HG02798 (cell line): Measurements from ENCODE around the gene DCHS2.

Experiments
- ATAC-seq: cut with Tn5 transposase; IDR thresholded peaks from one replicate; pipeline ENCODE4 v1.9.1; 2021; ENCODE audit warnings: mild to moderate bottlenecking; ENCODE audit not compliant: unreplicated experiment, poor library complexity

Gene DCHS2

DNA sequence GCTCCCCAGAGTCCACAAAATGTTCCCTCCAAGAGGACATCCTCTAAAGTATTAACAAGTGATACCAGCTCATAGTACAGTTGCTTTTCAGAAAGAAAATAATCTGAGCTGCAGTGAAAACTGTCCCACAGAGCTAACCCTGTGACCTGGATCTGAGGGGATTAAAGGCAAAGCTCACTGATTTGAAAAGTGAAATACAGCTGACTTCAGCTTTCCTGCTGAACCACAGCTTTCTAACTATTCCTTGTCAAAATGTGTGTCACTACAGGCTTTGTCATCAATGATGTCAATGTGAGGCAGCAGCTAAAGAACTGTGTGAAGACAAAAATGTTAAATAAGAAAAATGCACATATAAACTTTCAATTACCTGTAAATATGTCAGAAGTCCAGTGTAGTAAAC is 36.9 kb downstream of the DCHS2 start:
- ATAC-seq, result no peak

DNA sequence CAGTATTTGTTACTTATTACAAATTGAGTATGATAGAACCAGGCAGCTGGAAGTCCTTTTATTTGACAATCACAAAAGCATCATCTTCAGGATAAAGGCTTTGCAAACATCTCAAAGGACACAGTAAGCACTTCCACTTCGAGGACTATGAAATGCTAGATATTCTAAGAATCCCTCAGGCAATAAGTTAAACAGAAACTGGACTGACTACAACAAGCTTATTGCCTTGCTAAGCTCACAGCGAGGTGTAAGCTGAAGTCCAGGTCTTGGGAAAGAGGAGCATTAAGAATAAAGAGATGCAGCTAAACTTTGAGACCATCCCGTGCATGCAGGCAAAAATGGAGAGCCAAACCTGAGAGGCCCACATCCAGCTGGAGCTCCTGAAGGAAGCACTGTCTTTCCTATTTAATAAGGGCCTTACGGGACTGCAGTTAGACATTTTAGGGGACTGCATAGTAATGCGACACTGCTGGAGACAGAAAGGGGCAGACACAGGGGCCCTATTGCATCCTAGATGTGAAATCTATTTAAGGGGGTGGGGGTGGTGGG is 38.7 kb downstream of the DCHS2 start:
- ATAC-seq, result no peak

DNA sequence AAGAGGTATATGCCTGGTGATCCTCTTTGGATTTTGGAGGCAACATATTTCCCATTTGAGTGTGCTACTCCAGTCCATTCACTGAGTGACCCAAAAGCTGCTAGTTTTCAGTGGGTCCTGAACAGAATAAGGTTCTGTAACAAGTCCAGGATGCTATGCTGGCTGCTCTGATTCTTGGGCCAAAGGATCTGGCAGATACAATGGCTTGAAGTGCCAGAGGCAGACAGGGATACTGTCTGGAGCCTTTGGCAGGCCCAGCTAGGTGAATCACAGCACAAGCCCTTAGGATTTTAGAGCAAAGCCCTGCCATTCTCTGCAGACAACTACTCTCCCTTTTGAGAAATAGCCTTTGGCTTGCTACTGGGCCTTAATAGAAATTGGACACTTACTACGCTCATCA is 40.6 kb downstream of the DCHS2 start:
- no peak for ATAC-seq

DNA sequence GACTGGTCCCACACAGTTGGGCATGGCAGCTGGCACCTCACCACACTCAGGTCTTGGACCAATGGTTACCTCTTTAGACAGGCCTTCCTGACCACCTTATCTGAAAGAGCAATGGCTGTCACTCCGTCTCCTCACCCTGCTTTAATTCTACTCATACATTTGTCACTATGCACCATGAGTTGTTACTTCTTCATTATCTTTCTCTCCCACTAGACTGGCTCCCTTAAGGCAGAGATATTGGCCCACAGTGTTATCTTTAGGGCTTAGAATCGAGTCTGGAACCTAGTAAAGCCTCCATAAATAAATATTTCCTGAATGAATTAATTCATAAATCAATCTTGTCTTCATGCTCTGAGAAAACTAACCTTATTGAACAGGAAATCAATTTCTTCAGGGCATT is 46.6 kb downstream of the DCHS2 start:
- no peak for ATAC-seq

DNA sequence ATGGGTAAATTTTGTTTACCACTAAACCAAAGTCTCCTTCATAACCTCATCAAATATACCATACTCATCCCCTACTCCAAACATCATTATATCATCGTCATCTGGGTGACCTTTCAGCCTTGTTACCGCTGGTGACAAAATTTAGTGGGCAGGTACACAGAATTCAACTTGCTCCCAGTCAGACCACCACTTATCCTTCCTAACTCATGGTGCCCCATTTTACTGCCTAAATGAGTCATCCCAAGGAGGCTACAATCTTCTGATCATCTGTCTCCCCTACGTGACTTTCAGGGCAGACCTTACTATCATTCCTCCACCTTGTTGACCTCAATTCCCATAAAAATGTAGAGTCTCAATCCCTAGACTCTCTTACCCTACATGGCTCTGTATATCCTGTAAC is 49.6 kb downstream of the DCHS2 start:
- ATAC-seq, result no peak

DNA sequence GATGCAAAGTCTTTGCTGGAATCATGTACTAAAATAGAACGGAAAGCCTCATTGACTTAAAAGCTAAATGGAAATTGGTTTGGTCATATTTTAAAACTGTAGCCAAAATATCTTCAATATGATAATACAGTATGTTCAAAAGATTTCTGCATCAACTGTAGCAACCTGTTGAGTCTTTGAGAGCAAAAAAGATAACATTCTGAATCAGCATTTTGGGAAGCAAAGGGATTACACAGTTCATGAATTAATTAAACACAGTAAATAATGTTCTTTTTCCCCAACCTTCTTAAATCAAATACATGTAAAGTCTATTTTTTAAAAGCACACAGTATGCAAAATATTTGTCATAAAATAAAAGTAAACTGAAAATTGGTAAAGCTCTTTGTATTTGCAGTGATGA is 50.5 kb downstream of the DCHS2 start:
- ATAC-seq, result no peak

DNA sequence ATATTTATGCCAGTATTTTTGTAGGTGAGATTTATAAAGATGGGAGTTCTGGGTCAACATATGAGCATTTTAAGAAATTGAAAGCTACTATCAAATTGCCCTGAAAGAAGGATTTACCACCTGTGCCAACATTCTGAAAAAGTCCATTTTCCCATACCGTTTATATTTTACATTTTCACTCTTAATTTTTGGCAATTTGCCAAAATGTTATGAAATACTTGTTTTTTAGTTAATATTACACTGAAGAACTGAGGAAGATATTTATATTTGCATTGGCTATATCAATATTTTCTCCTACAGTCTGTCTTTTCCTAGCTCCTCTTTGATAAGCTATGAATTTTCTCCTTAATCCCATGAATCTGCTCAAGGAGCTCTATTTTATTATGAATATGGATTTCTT is 52.4 kb downstream of the DCHS2 start:
- ATAC-seq, result no peak

DNA sequence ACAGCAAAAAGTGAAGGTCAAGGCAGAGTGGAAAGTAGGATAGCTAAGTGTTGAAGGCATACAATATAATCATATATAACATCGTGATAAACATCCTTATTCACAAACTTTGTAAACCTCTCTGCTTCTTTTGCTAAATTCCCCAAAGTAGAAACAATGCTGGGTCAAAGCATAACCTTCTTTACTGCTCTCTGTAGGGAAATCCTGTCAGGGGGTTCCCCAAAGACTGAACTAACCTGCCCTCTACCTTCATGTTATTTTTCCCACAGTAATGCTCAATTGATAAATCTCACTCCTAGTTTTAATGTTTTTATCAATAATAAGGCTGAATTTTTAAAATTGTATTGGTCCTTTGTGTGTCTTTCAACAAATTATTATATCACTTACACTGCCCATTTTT is 55.7 kb downstream of the DCHS2 start:
- ATAC-seq, result no peak

DNA sequence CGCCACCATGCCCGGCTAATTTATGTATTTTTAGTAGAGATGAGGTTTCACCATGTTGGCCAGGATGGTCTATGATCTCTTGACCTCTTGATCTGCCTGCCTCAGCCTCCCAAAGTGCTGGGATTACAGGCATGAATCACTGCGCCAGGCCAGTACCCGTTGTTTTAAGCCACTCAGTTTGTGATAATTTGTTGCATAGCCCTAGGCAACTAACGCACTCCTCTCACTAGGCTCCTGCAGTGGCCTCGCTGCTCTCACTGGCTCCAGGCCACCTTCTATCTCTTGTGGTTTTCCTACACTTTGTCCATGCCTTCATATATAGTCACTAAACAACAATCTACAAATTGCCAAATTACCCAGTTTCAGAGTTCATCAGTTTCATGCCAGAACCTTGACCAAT is 58.1 kb downstream of the DCHS2 start:
- no peak for ATAC-seq

DNA sequence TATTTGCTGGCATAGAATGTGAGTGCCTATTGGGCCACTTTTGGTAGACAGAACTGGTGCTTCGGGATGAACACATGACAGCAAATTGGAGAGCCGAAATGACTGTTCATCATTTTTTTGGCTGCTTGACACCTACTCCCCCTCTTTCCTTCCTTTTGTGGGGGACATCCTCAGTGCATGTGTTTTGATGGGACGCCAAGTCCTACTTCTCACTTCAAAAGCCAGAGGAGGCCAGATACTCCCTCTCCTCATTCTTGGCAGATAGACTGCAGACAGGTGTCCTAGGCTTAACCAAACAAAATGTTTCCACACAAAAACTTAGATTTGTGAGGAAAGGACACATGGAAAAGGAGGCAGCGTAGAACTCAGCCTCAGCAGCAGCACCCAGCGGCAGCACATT is 62.4 kb downstream of the DCHS2 start:
- no peak for ATAC-seq

DNA sequence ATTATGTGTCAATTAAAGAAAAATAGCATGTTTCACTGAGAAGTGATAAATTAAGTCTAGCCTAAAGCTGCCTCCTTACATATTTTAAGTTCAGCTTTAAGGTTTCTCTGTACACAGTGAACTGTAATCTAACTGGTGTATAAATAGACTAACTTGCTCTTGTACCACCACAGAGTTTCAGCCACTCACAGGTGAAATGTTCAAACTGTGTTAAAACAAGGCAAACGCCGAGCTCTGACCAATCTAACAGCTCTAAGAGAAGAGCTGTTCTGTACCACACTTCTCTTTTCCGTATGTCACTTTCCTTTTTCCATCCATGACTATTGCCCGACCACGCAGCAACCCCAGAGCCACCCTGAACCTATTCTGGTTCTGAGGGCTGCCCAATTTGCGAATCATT is 64.5 kb downstream of the DCHS2 start:
- ATAC-seq, result peak; percentile 50

DNA sequence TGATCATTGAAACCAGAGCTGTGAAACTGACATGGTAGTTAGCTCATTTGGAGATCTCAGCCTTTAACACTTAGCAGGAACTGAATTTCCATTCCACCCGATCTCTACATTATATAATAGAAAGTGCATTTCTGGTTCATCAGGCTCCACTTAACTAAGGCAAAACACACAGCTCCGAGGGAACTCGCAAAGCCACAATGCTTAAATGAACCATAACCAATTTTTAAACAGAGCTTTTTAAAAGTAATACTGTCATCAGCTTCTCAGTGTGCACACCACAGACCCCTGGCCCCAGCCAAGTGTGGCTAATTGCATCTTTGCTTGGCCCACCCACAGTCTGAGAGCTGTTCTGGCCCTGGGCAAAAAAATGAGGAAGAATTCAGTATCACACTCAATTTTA is 66.1 kb downstream of the DCHS2 start:
- ATAC-seq, result no peak

DNA sequence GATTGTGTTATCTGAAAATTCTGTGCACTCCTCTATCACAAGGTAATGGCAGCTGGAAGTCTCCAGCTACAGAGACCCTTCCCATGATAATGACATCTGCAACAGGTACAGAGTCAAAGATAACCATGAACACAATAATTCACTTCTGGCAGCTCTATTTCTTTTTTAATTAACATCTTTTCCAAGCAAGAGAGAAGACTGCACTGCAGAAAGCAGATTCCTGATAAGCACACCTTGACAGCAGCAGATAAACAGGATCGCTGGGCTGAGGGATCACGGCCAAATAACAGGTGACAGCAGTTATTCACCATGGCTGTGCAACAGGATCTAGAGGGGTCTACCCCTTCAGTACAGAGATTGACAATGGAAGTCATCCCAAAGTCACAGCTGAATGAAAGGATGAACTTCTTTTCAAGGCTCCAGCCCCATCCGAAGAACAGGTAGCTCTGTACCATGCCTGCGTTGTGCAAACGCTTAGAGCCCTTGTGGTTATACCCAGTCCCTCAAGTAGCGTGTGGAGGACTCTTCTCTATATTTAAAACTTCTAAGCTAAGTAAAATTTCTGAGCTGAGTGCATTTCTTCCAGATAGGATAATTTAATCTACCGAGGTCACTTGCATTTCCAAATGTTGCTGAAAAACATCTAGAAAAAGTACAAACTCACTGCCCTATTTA is 66.7 kb downstream of the DCHS2 start:
- no peak for ATAC-seq

DNA sequence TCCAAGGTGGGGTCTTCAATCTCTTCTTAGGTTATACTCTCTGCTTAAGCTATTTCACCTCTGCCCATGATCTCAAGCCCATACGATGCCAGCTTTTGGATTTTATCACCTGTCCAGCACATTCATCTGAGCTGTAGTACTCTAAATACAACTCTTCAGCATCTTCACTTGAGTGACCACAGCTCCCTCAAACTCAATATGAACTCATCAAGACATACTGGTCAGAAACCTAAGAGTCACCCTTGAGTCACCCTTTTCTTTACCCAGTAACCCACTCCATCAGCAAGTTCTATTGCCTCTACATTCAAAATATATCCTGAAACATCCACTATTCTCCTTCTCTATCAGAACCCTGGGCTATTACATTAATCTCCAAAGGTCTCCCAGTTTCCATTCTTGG is 69.4 kb downstream of the DCHS2 start:
- ATAC-seq, result peak; percentile 40

DNA sequence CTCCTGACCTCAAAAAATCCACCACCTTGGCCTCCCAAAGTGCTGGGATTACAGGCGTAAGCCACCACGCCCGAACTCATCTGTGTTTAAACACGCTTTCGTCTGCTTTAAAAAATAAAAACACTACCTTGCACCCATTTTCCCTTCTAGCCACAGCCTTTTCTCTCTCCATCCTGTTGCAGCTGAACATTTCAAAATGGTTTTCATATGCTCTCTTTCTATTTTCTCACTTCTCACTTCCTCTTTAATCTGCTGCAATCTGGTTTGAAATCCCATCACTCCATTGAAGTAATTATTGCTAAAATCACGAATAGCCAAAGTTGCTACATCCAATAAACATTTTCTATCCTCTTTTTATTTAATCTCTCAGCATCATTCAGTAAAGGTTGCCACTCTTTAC is 70.0 kb downstream of the DCHS2 start:
- peak; percentile 60 for ATAC-seq

DNA sequence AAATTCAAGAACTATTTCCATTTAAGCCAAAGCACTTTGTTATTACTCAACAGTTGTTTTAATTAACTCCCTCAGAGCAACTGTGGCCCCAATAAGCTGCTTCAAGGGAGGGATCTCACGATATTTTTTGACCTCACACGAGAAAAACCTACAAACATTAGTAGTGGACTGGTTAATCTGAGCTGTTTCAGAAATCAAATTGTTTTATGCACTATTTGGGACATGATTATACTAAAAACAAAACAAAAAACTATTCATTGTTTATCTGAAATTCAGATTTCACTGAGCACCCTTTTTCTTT is 74.3 kb downstream of the DCHS2 start:
- ATAC-seq, result no peak

DNA sequence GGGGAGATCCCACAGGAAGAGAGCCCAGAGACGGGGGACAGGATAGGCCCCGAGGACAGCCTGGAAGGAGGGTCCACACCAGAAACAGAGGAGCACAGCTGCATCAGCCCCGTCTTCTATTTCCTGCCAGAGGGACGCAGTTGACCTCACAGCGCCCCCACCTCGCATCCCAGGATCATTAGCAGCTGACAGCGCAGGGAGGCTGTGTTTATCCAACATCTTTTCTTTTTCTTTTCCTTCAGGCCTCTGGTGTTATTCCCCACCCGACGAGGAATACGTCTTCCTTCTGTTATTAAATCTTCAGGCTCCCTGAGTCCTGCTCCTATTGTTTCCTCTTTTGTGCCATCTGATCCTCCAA is 75.4 kb downstream of the DCHS2 start:
- ATAC-seq, result peak; percentile 29

DNA sequence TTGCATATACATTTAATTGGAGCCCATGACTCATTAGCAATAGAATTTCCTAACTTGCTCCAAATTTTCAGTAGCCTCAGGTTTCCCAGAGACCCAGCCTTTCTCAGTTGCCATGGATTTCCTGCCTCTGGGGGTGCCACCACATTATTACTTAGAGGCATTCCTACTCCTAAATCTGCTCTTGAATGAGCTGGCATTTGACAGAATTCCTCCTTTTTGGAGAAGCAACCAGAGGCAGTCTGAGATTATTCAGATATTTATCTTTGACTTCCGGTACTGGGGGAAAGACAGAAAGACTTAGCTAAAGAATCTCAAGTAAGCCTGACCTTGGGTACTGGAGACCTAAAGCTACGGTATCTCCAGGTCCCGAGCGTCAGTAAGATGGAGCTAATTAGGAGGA is 76.3 kb downstream of the DCHS2 start:
- ATAC-seq, result no peak

DNA sequence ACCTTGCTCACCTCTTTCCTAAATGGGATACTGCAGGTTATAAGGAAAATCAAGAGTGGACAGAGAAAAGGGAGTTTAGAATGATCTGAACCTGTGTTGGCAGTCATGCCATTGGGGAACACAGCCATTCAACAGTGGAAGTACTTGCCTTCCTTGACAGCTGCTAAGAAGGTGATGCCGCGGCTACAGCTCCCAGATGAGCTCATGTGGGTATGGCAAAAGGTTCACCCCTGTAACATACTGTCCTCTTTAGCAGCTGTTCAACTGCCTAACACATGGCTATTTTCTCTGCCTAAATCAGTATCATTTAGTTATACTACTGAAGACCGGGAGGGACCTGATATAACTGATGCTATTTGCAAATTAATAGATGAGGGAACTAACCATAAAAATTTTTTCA is 76.8 kb downstream of the DCHS2 start:
- no peak for ATAC-seq

DNA sequence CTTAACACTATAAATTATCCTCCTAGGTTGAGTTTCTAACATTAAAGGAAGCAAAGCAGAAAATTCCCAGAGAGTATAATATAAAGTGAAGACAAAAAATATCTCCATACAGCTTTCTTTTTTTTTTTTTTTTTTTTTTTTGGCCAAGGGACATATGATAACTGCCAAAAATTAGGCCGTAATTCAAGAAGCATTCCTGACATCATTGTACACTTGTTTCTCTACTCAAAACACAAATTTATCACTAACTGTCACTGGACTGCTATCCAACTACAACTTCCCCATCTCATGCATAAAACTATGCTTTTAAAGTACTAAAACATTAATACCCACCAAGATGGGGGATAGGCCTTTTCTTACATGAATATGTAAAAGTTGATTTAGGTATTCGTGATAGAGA is 77.2 kb downstream of the DCHS2 start:
- no peak for ATAC-seq

DNA sequence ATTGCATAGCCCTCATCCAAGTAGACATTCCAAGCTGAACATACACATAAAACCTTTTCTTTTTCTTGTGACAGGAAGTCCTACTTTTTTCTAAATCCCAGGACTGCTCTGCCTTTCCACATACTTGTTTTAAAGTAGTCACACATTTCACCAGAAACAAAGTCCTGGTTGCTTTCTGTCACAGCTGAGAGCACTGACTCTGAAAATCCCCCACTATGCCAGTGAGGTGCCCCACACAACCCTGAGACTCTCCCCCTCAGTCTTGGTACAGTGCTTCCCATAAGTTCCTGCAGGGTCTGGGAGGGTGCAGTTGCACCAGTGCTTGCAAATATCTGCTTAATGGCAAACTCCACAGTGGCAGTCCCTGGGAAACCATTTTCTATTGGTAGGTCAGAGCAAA is 84.2 kb downstream of the DCHS2 start:
- no peak for ATAC-seq

DNA sequence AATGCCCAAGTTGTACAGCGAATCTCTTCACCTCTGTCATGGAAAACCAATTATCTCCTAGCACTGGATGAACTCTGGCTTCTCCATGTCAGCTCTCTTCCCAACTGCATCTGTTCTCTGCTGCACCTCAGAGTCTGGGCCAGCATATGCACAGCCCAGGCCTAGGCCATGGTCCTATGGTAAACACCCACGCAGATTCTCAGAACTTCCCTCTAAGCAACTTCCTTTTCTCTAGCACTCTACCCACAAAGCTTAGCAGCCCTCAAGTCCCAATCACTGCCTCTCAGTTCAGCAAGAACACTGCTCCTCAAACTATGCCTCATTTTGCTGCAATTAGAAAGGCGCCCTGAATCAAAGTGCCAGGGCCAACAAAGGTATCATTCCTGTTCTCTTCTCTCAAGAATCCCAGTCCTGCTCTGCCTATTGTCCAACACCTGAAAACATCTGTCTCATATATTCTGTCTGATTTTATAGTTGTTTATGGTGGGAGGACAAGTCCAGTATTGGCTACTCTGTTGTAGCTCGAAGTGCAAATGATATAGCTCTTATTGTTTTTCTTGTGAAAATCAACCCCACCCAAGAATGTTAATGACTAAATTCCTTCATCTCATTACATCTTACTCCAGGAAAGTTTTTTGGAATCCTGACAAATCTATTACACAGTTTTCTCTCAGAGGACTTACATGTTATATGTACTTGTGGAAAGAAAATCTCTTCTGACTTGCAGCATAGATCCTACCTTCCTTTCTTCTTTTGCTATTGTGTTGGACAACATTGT is 85.4 kb downstream of the DCHS2 start:
- ATAC-seq, result peak; percentile 92
